NT2/D1 (cell line): ENCODE data around the gene THBS1.
A peak's percentile ranks its signal among the peaks of the same experiment; 100 is the strongest.

Source experiments
- DNase-seq: peaks from one replicate; pipeline ENCODE4 v3.0.0-alpha.2; 2011; ENCODE audit warnings: low read depth, low spot score
- H3K27me3 ChIP-seq: 2 replicates; pipeline ENCODE4 v1.6.0; 2011; ENCODE audit warnings: mild to moderate bottlenecking; ENCODE audit not compliant: insufficient read length, insufficient read depth
- H3K36me3 ChIP-seq: 2 replicates; pipeline ENCODE4 v1.6.1; 2011; ENCODE audit warnings: mild to moderate bottlenecking, low read length, mixed read lengths; ENCODE audit not compliant: insufficient read depth, insufficient read length
- H3K4me1 ChIP-seq: 2 replicates; pipeline ENCODE4 v1.5.1; 2011; ENCODE audit not compliant: insufficient read depth, insufficient read length
- H3K4me3 ChIP-seq: 2 replicates; pipeline ENCODE4 v1.5.1; 2011; ENCODE audit warnings: low read depth; ENCODE audit not compliant: insufficient read length
- H3K9ac ChIP-seq: 2 replicates; pipeline ENCODE4 v1.6.0; 2011; ENCODE audit warnings: low read depth; ENCODE audit not compliant: insufficient read length
- H3K9me3 ChIP-seq: 2 replicates; pipeline ENCODE4 v1.5.1; 2011; ENCODE audit warnings: mild to moderate bottlenecking, low read length; ENCODE audit not compliant: insufficient read depth
- SUZ12 ChIP-seq: IDR thresholded peaks from 2 replicates; pipeline ENCODE4 v1.6.1; 2011; ENCODE audit not compliant: insufficient read length, insufficient read depth; ENCODE audit errors: extremely low read depth
- YY1 ChIP-seq: IDR thresholded peaks from 2 replicates; pipeline ENCODE4 v1.6.1; 2011; ENCODE audit not compliant: insufficient read length, insufficient read depth
- ZNF274 ChIP-seq: IDR thresholded peaks from 2 replicates; pipeline ENCODE4 v1.6.1; 2011; ENCODE audit warnings: mild to moderate bottlenecking, low read depth, low read length

THBS1 gene

DNA sequence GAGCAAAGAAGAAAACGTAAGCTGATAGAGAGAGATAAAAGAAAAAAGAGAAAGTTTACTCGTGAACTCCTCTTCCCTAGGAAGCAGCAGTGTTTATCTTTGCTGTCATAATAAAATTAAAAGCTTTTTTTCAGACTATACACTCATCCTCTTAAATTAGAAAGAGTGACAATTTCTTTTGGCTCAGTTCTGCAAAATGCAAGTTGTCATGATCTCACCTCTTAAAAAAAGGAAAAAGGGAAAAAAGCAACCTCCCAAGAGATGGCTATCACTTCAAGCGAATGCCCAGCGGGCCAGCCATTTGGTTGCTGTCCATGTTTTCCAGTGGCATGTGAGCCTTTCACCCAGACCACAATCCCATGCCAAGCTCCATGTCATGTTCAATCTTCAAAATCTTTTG, 7.0 kb upstream of the THBS1 start:
- no peak for TF ChIP-seq SUZ12
- no peak for TF ChIP-seq ZNF274
- TF ChIP-seq YY1, result no peak
- Histone ChIP-seq H3K27me3 (peaks cover 5% of the 10 kb centered on the region), H3K4me1 (no peaks in the 10 kb centered on the region), H3K9ac (no peak overlapping the region), H3K36me3 (no peaks in the 10 kb centered on the region), H3K4me3 (no peak overlapping the region), H3K9me3 (no peaks in the 10 kb centered on the region)
- no peak for DNase-seq

DNA sequence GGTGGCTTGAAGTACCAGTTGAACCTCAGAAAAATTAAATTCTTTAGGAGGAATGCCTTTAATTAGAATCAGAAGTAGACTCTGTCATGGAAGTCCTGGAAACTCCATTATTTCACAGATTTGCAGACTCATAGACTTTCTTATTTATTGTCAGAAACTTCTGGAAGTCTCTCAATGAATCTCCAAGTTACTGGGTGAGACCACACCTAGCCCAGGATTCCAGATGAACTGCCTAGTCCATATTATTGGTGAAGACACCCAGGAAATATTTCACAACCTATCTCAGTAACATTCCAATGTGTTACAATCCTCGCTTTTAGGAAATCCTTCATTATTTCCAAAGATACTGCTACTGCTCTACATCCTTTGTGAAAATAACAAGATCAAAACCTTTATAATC, 6.5 kb upstream of the THBS1 start:
- Histone ChIP-seq H3K4me1 (peaks cover 2% of the 10 kb centered on the region), H3K9ac (no peak overlapping the region), H3K36me3 (no peaks in the 10 kb centered on the region), H3K4me3 (no peak overlapping the region), H3K9me3 (no peaks in the 10 kb centered on the region), H3K27me3 (peaks cover 10% of the 10 kb centered on the region)
- no peak for DNase-seq
- TF ChIP-seq ZNF274 (no peak), YY1 (no peak), SUZ12 (no peak)

DNA sequence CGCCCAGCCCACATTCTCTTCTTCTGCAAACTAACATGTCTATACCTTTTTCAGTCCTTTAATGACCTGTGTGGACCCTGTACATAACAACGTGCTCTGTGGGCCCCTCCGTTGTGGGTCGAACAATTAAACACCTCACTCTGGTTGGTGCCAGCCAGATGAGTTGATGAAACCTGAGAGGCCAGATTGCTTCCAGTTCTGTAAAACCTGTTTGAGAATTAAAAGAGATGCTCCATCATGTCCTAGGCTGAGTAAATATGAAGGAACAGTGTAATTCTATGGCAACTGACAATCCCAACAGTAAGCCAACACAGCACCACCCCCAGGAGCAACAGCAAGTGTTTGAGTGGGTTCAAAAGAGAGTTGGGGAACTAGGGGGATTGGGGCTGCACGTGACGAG, 5.7 kb upstream of the THBS1 start:
- DNase-seq, result no peak
- H3K9me3 ChIP-seq, result no peaks in the 10 kb centered on the region
- H3K27me3 ChIP-seq, result peaks cover 12% of the 10 kb centered on the region
- H3K4me3 ChIP-seq, result no peak overlapping the region
- H3K4me1 ChIP-seq, result peaks cover 3% of the 10 kb centered on the region
- no peaks in the 10 kb centered on the region for H3K36me3 ChIP-seq
- no peak overlapping the region for H3K9ac ChIP-seq
- TF ChIP-seq ZNF274, result no peak
- no peak for TF ChIP-seq YY1
- TF ChIP-seq SUZ12, result no peak

DNA sequence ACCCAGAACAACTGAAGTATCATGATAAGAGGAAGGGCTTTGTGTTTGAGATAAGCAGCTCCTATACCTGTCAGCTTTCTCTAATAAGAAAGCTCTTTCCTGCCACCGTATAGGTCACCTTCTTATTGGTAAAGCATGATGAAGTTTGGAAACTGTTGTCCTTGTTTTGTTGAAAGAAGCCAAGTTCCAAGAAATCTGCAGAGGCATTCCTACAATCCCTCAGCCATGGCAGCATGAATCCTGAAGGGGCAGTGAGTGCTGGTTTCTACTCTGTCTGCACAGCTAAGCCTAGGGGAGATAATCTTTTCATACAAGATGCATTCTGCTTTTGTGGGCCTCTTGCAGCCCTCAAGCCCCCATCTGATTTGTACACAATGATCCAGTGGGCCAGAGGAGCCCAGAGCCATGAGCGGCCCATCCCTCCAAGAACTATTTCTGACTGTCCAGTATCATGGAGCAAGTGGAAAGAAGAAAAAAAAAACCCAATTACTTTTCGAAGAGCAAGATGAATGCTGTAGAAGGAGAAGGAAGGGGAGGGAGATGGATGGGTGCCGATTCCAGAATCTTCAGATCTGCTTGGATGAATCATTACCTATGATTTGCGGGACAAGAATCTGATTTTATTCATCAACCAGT, 1.9 kb upstream of the THBS1 start:
- no peak for DNase-seq
- no peak overlapping the region for H3K4me3 ChIP-seq

DNA sequence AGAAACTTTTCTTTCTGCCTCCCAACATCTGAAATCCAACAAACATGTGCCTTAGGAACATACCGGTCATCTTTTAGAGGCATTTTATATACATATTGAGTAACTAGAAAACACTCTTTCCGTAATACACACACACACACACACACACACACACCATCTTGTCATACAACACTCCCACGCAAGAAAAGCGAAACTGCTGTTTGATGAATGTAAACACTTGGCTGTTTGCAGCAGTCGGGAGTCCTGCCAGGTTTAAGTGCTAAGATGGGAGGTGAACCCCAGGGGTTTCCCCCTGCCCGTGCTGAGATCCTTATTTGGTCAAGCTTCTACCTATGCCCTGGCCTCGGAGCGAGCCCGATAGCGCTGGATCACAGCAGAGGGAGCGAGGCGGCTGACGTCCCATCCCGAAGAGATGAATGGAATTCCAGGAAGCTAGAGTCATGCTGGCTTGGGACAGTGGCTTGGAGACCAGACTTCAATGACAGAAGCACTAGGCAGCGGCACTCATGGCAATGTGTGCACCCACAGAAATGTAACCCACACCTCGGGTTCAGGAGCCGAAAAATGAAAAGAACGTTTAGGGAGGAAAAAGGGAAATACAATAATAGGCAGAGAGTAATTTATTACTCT, 1.3 kb upstream of the THBS1 start:
- no peak for TF ChIP-seq ZNF274
- Histone ChIP-seq H3K9ac (peak overlapping the region; percentile 32), H3K36me3 (peaks cover 34% of the 10 kb centered on the region), H3K4me3 (peak overlapping the region; percentile 41), H3K27me3 (peaks cover 12% of the 10 kb centered on the region), H3K9me3 (no peaks in the 10 kb centered on the region), H3K4me1 (peaks cover 9% of the 10 kb centered on the region)
- DNase-seq, result peak; percentile 71

More for the DNA sequence above, 1.9 kb upstream of the THBS1 start:
- no peak for TF ChIP-seq SUZ12
- no peak for TF ChIP-seq YY1
- no peak for TF ChIP-seq ZNF274
- H3K27me3 ChIP-seq, result peaks cover 12% of the 10 kb centered on the region
- H3K9me3 ChIP-seq, result no peaks in the 10 kb centered on the region
- no peak overlapping the region for H3K9ac ChIP-seq
- peaks cover 28% of the 10 kb centered on the region for H3K36me3 ChIP-seq
- peaks cover 9% of the 10 kb centered on the region for H3K4me1 ChIP-seq

DNA sequence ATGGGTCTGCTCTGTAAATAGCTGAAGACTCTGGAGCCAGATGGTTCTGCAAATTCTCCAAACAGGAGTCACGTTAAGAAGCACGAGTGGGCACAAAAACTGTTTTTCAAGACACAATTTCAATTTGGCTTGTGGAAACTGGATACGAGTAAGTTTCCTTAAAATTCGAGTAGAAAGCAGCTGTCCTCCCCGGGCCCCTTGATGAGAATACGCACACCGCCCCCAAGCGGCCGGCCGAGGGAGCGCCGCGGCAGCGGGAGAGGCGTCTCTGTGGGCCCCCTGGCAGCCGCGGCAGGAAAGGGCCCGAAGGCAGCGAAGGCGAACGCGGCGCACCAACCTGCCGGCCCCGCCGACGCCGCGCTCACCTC, 778 bp upstream of the THBS1 start:
- peaks cover 39% of the 10 kb centered on the region for H3K36me3 ChIP-seq
- TF ChIP-seq SUZ12 (no peak), YY1 (no peak), ZNF274 (no peak)
- H3K9me3 ChIP-seq, result no peaks in the 10 kb centered on the region
- peaks cover 12% of the 10 kb centered on the region for H3K27me3 ChIP-seq
- peak overlapping the region; percentile 76 for H3K9ac ChIP-seq
- peaks cover 9% of the 10 kb centered on the region for H3K4me1 ChIP-seq
- peak; percentile 68 for DNase-seq
- H3K4me3 ChIP-seq, result peak overlapping the region; percentile 41

DNA sequence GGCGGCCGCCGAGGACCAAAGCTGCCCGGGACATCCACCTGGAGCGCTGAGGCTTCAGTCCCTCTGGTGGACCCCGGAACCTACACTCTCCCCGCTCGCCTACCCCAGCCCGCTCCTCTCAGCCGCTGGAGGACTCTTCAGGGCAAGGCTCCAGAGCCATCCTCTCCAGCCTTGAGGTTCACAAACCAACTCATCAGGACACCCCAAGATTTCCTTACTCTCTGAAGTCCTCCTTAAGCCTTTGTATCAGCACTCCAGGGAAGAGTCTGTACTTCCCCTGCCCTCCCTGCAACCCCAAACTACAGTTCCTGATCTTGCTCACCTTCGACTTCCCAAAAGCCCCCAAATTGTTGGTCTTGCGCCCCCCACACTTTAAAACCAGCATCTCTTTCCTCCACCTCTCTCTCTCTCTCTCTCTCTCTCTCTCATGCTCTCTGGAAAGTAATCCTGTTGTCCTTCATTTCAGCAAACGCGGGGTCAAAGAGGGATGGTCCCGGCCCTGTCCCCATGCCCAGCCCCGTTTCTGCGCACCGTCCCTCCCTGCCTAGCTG, 438 bp downstream of the THBS1 start:
- Histone ChIP-seq H3K9me3 (no peaks in the 10 kb centered on the region), H3K4me3 (peak overlapping the region; percentile 72), H3K36me3 (peaks cover 51% of the 10 kb centered on the region), H3K27me3 (peaks cover 12% of the 10 kb centered on the region), H3K9ac (peak overlapping the region; percentile 74), H3K4me1 (peaks cover 9% of the 10 kb centered on the region)
- DNase-seq, result no peak
- no peak for TF ChIP-seq ZNF274
- no peak for TF ChIP-seq YY1
- no peak for TF ChIP-seq SUZ12
